Esophagus squamous epithelium (tissue), 4 donors: ENCODE data around the gene FBXL20.

Experiments
- POLR2A ChIP-seq, 4 donors: fragments of 450-650 bp; IDR thresholded peaks; one replicate each; pipeline ENCODE4 v1.6.1; 2017; ENCODE audit warnings: antibody characterized with exemption in 4 of 4, mild to moderate bottlenecking in 4 of 4, moderate library complexity in 3 of 4
- TF ChIP-seq, protein P1 (sequence below), 6 experiments: fragments of 450-650 bp in 4 of 6; fragments of 200-600 bp in 2 of 6; sonication (generic) in 2 of 6; IDR thresholded peaks; one replicate each; pipeline ENCODE4 v1.5.1; 2016 to 2019; ENCODE audit warnings: antibody characterized with exemption in 6 of 6, mild to moderate bottlenecking in 4 of 6, moderate library complexity in 4 of 6

DNA sequence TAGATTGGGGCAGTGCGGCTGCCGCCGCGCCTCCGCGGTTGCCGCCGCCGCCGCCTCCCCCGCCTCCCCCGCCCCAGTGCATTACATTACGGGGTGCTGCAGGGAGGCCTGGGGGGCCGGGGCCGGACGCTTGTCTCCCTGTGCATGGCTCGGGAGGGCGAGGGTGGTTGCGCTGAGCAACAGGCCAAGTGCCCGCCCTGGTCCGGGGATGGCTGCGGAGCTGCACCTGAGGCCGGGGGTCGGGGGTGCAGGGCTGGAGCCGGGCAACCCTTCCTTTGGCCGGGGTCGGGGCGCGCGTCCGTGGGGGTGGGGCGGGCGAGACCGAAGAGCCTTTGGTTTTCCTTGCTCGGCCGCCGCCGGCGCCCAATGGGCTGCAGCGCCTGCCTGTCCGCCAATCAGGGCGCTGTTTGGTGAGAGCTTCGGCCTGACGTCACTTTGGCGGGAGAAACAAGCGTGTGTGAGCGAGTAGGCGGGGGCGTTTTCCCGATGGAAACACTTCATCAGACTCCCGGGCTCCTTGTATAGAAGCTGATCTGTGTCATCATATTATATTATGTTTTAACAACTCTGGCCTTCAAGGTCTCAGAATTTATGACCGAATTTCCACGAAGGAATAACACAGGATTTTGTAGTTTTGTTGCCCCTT is 941 bp upstream of the FBXL20 start:
- TF ChIP-seq, protein P1, sequence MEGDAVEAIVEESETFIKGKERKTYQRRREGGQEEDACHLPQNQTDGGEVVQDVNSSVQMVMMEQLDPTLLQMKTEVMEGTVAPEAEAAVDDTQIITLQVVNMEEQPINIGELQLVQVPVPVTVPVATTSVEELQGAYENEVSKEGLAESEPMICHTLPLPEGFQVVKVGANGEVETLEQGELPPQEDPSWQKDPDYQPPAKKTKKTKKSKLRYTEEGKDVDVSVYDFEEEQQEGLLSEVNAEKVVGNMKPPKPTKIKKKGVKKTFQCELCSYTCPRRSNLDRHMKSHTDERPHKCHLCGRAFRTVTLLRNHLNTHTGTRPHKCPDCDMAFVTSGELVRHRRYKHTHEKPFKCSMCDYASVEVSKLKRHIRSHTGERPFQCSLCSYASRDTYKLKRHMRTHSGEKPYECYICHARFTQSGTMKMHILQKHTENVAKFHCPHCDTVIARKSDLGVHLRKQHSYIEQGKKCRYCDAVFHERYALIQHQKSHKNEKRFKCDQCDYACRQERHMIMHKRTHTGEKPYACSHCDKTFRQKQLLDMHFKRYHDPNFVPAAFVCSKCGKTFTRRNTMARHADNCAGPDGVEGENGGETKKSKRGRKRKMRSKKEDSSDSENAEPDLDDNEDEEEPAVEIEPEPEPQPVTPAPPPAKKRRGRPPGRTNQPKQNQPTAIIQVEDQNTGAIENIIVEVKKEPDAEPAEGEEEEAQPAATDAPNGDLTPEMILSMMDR (IDR thresholded peaks at IDR 0.05), result no peak
- no peak for TF ChIP-seq POLR2A (IDR thresholded peaks at IDR 0.05)
